A549 (cell line): ENCODE data around the gene DTNA. TPM values are rescaled to one million over a fixed set of nuclear protein-coding genes. Genes with fewer than 3 reads are reported as not detected.
A peak's percentile ranks its signal among the peaks of the same experiment; 100 is the strongest.

Source experiments
- ATAC-seq, 2 experiments: fragments of 200-7000 bp in 1 of 2; fragments of >200 bp in 1 of 2; cut with Nextera tagmentation in 1 of 2; cut with Tn5 transposase in 1 of 2; 3 replicates each; pipeline versions ENCODE4 v1.8.0 to v1.9.1; 2018 to 2020; ENCODE audit warnings: mild to moderate bottlenecking in 1 of 2, moderate library complexity in 1 of 2
- CTCF ChIA-PET: fragments of 300-600 bp; sonication (Branson Sonifier 250); formaldehyde crosslinking; extraction: SDS; loops from one replicate; lab custom pipeline; 2021; ENCODE audit warnings: antibody characterized with exemption, inconsistent platforms; lab: Yijun Ruan, JAX
- POLR2A ChIA-PET: fragments of 350-600 bp; formaldehyde crosslinking; extraction: SDS; loops from one replicate; lab custom pipeline; 2021; ENCODE audit warnings: antibody characterized with exemption, inconsistent platforms; lab: Yijun Ruan, JAX
- DNase-seq, 2 experiments: peaks; one replicate each; pipeline versions ENCODE4 v3.0.0 to v3.0.0-alpha.2; 2011 to 2016; ENCODE audit warnings: low read depth in 1 of 2, low spot score in 1 of 2
- FAIRE-seq: peaks from 2 replicates; lab custom pipeline; 2011; peaks lifted over from hg19 to GRCh38; lab: Jason Lieb, UNC
- H3K27ac ChIP-seq, 2 experiments: fragments of >200 bp; sonication (Bioruptor Twin); formaldehyde crosslinking; 3 replicates each; pipeline ENCODE4 v1.5.1; 2016 to 2017
- H3K4me1 ChIP-seq: fragments of >200 bp; sonication (Bioruptor Twin); formaldehyde crosslinking; 3 replicates; pipeline ENCODE4 v1.6.1; 2016
- H3K4me2 ChIP-seq: fragments of >200 bp; sonication (Bioruptor Twin); formaldehyde crosslinking; 3 replicates; pipeline ENCODE4 v1.6.1; 2016
- H3K4me3 ChIP-seq: fragments of >200 bp; sonication (Bioruptor Twin); formaldehyde crosslinking; 3 replicates; pipeline ENCODE4 v1.5.1; 2016
- H3K9me3 ChIP-seq: fragments of >200 bp; sonication (Bioruptor Twin); formaldehyde crosslinking; 3 replicates; pipeline ENCODE4 v1.6.1; 2016
- BHLHE40 ChIP-seq: IDR thresholded peaks from 2 replicates; pipeline ENCODE4 v1.6.1; 2012; ENCODE audit warnings: low read depth, low read length, inconsistent platforms
- CBX2 ChIP-seq: fragments of 200-600 bp; sonication (generic); IDR thresholded peaks from 2 replicates; pipeline ENCODE4 v1.6.1; 2016; ENCODE audit warnings: low read depth, mild to moderate bottlenecking, borderline replicate concordance
- CEBPB ChIP-seq, 2 experiments: fragments of >200 bp in 1 of 2; sonication (Bioruptor Twin) in 1 of 2; formaldehyde crosslinking in 1 of 2; IDR thresholded peaks; 2 replicates each; pipeline ENCODE4 v1.6.1; 2012 to 2016
- CTCF ChIP-seq: fragments of >200 bp; sonication (Bioruptor Twin); formaldehyde crosslinking; IDR thresholded peaks from 3 replicates; pipeline ENCODE4 v1.5.1; 2016
- EHF ChIP-seq: fragments of 250-450 bp; sonication (Bioruptor Pico); IDR thresholded peaks from 2 replicates; pipeline ENCODE4 v1.5.0; 2020; ENCODE audit warnings: mild to moderate bottlenecking
- EHMT2 ChIP-seq: fragments of 200-600 bp; sonication (generic); IDR thresholded peaks from 2 replicates; pipeline ENCODE4 v1.6.1; 2016; ENCODE audit warnings: antibody characterized with exemption, low read depth, mild to moderate bottlenecking, moderate library complexity
- FOSB ChIP-seq: fragments of 250-450 bp; sonication (Bioruptor Pico); IDR thresholded peaks from 2 replicates; pipeline ENCODE4 v1.5.0; 2020; ENCODE audit warnings: mild to moderate bottlenecking, moderate library complexity
- FOSL2 ChIP-seq, 2 experiments: fragments of 450-650 bp in 1 of 2; fragments of >200 bp in 1 of 2; sonication (Bioruptor Twin) in 1 of 2; formaldehyde crosslinking; IDR thresholded peaks; 2 replicates each; pipeline versions ENCODE4 v1.5.0 to v1.6.1; 2016 to 2020; ENCODE audit warnings: mild to moderate bottlenecking in 1 of 2, moderate library complexity in 1 of 2
- FOXS1 ChIP-seq: fragments of 250-450 bp; sonication (Bioruptor Pico); IDR thresholded peaks from 2 replicates; pipeline ENCODE4 v1.5.0; 2020; ENCODE audit warnings: mild to moderate bottlenecking, moderate library complexity
- GATA3 ChIP-seq: IDR thresholded peaks from 2 replicates; pipeline ENCODE4 v1.6.1; 2012; ENCODE audit warnings: borderline replicate concordance
- HEYL ChIP-seq: fragments of 250-450 bp; sonication (Bioruptor Pico); IDR thresholded peaks from 2 replicates; pipeline ENCODE4 v1.8.0; 2021; ENCODE audit warnings: mild to moderate bottlenecking, moderate library complexity
- HOXB13 ChIP-seq: fragments of 250-450 bp; sonication (Bioruptor Pico); IDR thresholded peaks from 2 replicates; pipeline ENCODE4 v1.5.0; 2020; ENCODE audit warnings: low read depth, mild to moderate bottlenecking, moderate library complexity
- HOXB5 ChIP-seq: fragments of 250-450 bp; sonication (Bioruptor Pico); IDR thresholded peaks from 2 replicates; pipeline ENCODE4 v1.5.0; 2020; ENCODE audit warnings: mild to moderate bottlenecking, moderate library complexity
- KDM1A ChIP-seq: fragments of 200-600 bp; sonication (generic); IDR thresholded peaks from 2 replicates; pipeline ENCODE4 v1.6.1; 2016; ENCODE audit warnings: low read depth, mild to moderate bottlenecking
- MAFK ChIP-seq: fragments of 450-650 bp; IDR thresholded peaks from 2 replicates; pipeline ENCODE4 v1.6.1; 2014; ENCODE audit not compliant: partially characterized antibody
- MAX ChIP-seq: IDR thresholded peaks from 2 replicates; pipeline ENCODE4 v1.6.1; 2012
- POLR2A ChIP-seq: IDR thresholded peaks from 2 replicates; pipeline ENCODE4 v1.6.1; 2012; ENCODE audit warnings: mild to moderate bottlenecking, low read length
- POLR2AphosphoS2 ChIP-seq: conservative IDR thresholded peaks from 2 replicates; pipeline ENCODE4 v1.6.1; 2012; ENCODE audit warnings: low read length, improper control_type of control experiment, inconsistent platforms
- RAD21 ChIP-seq, 2 experiments: fragments of >200 bp in 1 of 2; sonication (Bioruptor Twin) in 1 of 2; formaldehyde crosslinking in 1 of 2; IDR thresholded peaks in 1 of 2; conservative IDR thresholded peaks in 1 of 2; 2 replicates in 1 of 2; 3 replicates in 1 of 2; pipeline ENCODE4 v1.6.1; 2012 to 2018; ENCODE audit warnings: inconsistent platforms in 1 of 2
- RFX5 ChIP-seq: fragments of 450-650 bp; IDR thresholded peaks from 2 replicates; pipeline ENCODE4 v1.7.1; 2014; ENCODE audit warnings: antibody characterized with exemption, mild to moderate bottlenecking, moderate library complexity
- SMC3 ChIP-seq: fragments of >200 bp; sonication (Bioruptor Twin); formaldehyde crosslinking; IDR thresholded peaks from 3 replicates; pipeline ENCODE4 v1.6.1; 2018; ENCODE audit warnings: inconsistent platforms
- TP53 ChIP-seq: fragments of 250-450 bp; sonication (Bioruptor Pico); IDR thresholded peaks from 2 replicates; pipeline ENCODE4 v1.5.0; 2021; ENCODE audit warnings: mild to moderate bottlenecking, moderate library complexity
- ZFP36 ChIP-seq: fragments of 450-650 bp; IDR thresholded peaks from 2 replicates; pipeline ENCODE4 v1.6.1; 2014; ENCODE audit warnings: borderline replicate concordance; ENCODE audit not compliant: partially characterized antibody
- WGBS: methylation state at CpG from one replicate; pipeline ENCODE4 v1.1.6; 2017; ENCODE audit errors: missing lambda C conversion rate; 5-methylcytosine and 5-hydroxymethylcytosine counted together
- polyA plus RNA-seq, 4 experiments: library from polyadenylated mRNA; depleted of rRNA in 3 of 4; stranded (reverse); fragments of >200 nt; fragmentation: RNase III in 1 of 4; extraction: RNeasy Plus Mini Kit Qiagen cat#74134 plus additional on column Dnase treatment in 1 of 4; gene quantifications; 2 replicates in 3 of 4; 3 replicates in 1 of 4; pipeline ENCODE4 v1.2.3, GENCODE V29; 2011 to 2017
- TF ChIP-seq, protein P1 (sequence below): fragments of 250-450 bp; sonication (Bioruptor Pico); IDR thresholded peaks from 2 replicates; pipeline ENCODE4 v1.5.0; 2020; ENCODE audit warnings: low read depth, mild to moderate bottlenecking, moderate library complexity
- TF ChIP-seq, protein P2 (sequence below): fragments of 450-650 bp; IDR thresholded peaks from 2 replicates; pipeline ENCODE4 v1.6.1; 2014; ENCODE audit warnings: antibody characterized with exemption
- TF ChIP-seq, protein P3 (sequence below): IDR thresholded peaks from 2 replicates; pipeline ENCODE4 v1.6.1; 2012
- TF ChIP-seq, protein P4 (sequence below): fragments of 150-350 bp; IDR thresholded peaks from 2 replicates; pipeline ENCODE4 v1.6.1; 2014; ENCODE audit warnings: low read depth, mild to moderate bottlenecking, low read length

Gene DTNA
- polyA plus RNA-seq, 2 of the 4 experiments (the other 2 are of a cell fraction) = 0.12 TPM; not detected in 1

- Histone ChIP-seq H3K27ac (no peak overlapping the region), H3K9me3 (no peaks in the 10 kb centered on the region), H3K4me1 (0 out of 3 replicates have a peak, but pooled peaks cover 3% of the 10 kb centered on the region), H3K4me3 (no peak overlapping the region), H3K4me2 (no peak overlapping the region)
- ChIA-PET POLR2A (no interaction called here), CTCF (no interaction called here)
- ATAC-seq = peak in 1 of 2 experiments; percentile 59; a peak in 1 of 6 replicates
- no peak for FAIRE-seq
- WGBS = 76% methylated on average over 5 of the region's 5 CpGs
- DNase-seq = no peak
- TF ChIP-seq ZFP36 (no peak), CEBPB (IDR thresholded peaks at IDR 0.05) (no peak), HEYL (CRISPR knock-in tag) (no peak), CBX2 (no peak), CTCF (no peak), KDM1A (no peak)
- TF ChIP-seq, protein P1, sequence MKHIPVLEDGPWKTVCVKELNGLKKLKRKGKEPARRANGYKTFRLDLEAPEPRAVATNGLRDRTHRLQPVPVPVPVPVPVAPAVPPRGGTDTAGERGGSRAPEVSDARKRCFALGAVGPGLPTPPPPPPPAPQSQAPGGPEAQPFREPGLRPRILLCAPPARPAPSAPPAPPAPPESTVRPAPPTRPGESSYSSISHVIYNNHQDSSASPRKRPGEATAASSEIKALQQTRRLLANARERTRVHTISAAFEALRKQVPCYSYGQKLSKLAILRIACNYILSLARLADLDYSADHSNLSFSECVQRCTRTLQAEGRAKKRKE (CRISPR knock-in tag) = no peak
Measured at GRCh38 chr18:34858188-34858587, 148.1 kb downstream of the DTNA start.

DNA sequence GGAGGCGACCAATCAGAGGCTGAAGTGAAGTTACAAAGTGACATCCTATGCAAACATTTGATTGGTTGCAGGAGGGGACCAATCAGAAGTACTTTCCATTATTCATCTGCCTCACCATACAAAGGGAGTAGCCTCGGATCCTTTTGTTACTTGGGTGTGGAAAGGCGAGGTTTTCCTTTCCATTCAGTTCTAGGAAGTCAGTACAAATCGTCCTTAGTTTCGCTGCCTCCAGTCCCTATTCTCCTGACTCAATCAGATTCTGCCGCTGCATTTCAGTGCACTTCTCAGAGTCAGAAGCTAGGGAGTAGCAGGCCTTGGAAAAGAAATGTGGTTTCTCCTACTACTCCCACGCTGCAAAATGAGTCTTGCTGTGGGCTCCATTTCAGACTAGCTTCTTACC, 149.4 kb downstream of the DTNA start:
- H3K4me2 ChIP-seq = no peak overlapping the region
- CTCF ChIA-PET = no interaction called here
- ATAC-seq = no peak

DNA sequence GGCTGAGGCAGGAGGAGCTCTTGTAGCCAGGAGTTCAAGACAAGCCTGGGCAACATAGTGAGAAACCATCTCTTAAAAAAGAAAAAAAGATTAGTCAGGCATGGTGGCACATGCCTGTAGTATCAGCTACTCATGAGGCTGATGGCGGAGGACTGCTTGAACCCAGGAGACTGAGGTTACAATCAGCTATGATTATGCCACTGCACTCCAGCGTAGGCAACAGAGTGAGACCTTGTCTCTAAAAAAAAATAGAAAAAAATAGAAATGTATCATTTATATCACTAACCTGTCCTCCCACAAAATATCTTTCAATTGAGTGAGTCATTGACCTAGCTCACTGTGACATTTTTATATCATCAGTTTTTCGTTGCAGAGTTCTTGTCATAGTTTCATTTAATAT, 152.5 kb downstream of the DTNA start:
- WGBS = 83% methylated on average over 3 of the region's 3 CpGs
- Histone ChIP-seq H3K4me1 (0 out of 3 replicates have a peak, but pooled peaks cover 3% of the 10 kb centered on the region), H3K27ac (no peak overlapping the region), H3K4me3 (no peak overlapping the region), H3K9me3 (no peaks in the 10 kb centered on the region), H3K4me2 (no peak overlapping the region)
- DNase-seq = no peak
- no peak for FAIRE-seq
- ChIA-PET POLR2A (no interaction called here), CTCF (no interaction called here)
- no peak for ATAC-seq
- TF ChIP-seq MAX = no peak
- TF ChIP-seq, protein P2, sequence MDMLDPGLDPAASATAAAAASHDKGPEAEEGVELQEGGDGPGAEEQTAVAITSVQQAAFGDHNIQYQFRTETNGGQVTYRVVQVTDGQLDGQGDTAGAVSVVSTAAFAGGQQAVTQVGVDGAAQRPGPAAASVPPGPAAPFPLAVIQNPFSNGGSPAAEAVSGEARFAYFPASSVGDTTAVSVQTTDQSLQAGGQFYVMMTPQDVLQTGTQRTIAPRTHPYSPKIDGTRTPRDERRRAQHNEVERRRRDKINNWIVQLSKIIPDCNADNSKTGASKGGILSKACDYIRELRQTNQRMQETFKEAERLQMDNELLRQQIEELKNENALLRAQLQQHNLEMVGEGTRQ = no peak
- no peak for TF ChIP-seq RAD21 (conservative IDR thresholded peaks at IDR 0.05 in 1 of 2, IDR thresholded peaks at IDR 0.05 in 1 of 2)
- no peak for TF ChIP-seq GATA3
- no peak for TF ChIP-seq FOSB
- no peak for TF ChIP-seq CEBPB (IDR thresholded peaks at IDR 0.05)
- TF ChIP-seq FOSL2 (IDR thresholded peaks at IDR 0.05) = no peak
- no peak for TF ChIP-seq FOSL2 (CRISPR knock-in tag; IDR thresholded peaks at IDR 0.05)
- no peak for TF ChIP-seq MAFK
- no peak for TF ChIP-seq HOXB5 (CRISPR knock-in tag)
- TF ChIP-seq TP53 (CRISPR knock-in tag) = no peak
- no peak for TF ChIP-seq CTCF
- no peak for TF ChIP-seq HOXB13 (CRISPR knock-in tag)
- TF ChIP-seq, protein P3, sequence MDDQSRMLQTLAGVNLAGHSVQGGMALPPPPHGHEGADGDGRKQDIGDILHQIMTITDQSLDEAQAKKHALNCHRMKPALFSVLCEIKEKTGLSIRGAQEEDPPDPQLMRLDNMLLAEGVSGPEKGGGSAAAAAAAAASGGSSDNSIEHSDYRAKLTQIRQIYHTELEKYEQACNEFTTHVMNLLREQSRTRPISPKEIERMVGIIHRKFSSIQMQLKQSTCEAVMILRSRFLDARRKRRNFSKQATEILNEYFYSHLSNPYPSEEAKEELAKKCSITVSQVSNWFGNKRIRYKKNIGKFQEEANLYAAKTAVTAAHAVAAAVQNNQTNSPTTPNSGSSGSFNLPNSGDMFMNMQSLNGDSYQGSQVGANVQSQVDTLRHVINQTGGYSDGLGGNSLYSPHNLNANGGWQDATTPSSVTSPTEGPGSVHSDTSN = no peak
- no peak for TF ChIP-seq RFX5
- TF ChIP-seq POLR2AphosphoS2 = no peak
- TF ChIP-seq EHMT2 = no peak
- TF ChIP-seq, protein P4, sequence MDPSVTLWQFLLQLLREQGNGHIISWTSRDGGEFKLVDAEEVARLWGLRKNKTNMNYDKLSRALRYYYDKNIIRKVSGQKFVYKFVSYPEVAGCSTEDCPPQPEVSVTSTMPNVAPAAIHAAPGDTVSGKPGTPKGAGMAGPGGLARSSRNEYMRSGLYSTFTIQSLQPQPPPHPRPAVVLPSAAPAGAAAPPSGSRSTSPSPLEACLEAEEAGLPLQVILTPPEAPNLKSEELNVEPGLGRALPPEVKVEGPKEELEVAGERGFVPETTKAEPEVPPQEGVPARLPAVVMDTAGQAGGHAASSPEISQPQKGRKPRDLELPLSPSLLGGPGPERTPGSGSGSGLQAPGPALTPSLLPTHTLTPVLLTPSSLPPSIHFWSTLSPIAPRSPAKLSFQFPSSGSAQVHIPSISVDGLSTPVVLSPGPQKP = no peak

More for the DNA sequence above, 149.4 kb downstream of the DTNA start:
- TF ChIP-seq BHLHE40 (no peak), SMC3 (no peak), EHF (CRISPR knock-in tag) (no peak), FOXS1 (CRISPR knock-in tag) (no peak), POLR2A (no peak)
- POLR2A ChIA-PET = no interaction called here
- Histone ChIP-seq H3K27ac (no peak overlapping the region), H3K4me1 (0 out of 3 replicates have a peak, but pooled peaks cover 3% of the 10 kb centered on the region), H3K9me3 (no peaks in the 10 kb centered on the region), H3K4me3 (no peak overlapping the region)
- no peak for FAIRE-seq
- DNase-seq = no peak
- 87% methylated on average over 7 of the region's 7 CpGs for WGBS
